A549 treated with DMSO at 1 μM for 4 hours (cell line): Measurements from ENCODE around the gene FNBP1. TPM values are rescaled to one million over a fixed set of nuclear protein-coding genes. Genes with fewer than 3 reads are reported as not detected.

Source experiments
- total RNA-seq: library from RNA; stranded (reverse); fragments of 200-300 nt; extraction: Qiagen RNA extraction; gene quantifications from 5 replicates; pipeline ENCODE4 v1.2.3, GENCODE V29; 2022; ENCODE audit warnings: low read depth

The FNBP1 gene
- total RNA-seq: 14.6 to 19.3 TPM (median 16.6 TPM) in 5 replicates

GRCh38 chr9:130042885-130043653 is at the start of gene FNBP1:
TSS of gene FNBP1 (minus strand) at chr9:130043189. CDS start at chr9:130042975, 214 bp downstream.

GRCh38 chr9:130053504-130054324 is 10.7 kb upstream of the FNBP1 start, which contains the start of gene GPR107:
TSS of gene GPR107 (plus strand) at chr9:130053906. CDS start at chr9:130053933, 27 bp downstream.

Other genes with a start within 250 kb of the FNBP1 start
- 21.3 to 26.1 TPM (median 24.7 TPM) in 5 replicates for gene TOR1B, start 240.0 kb downstream of the FNBP1 start, total RNA-seq
- 57.3 to 66.4 TPM (median 65.0 TPM) in 5 replicates for gene TOR1A, start 219.1 kb downstream of the FNBP1 start, total RNA-seq
- 47.8 to 58.0 TPM (median 52.0 TPM) in 5 replicates for gene C9orf78, start 207.9 kb downstream of the FNBP1 start, total RNA-seq
- gene USP20, start 207.7 kb downstream of the FNBP1 start, total RNA-seq: 5.3 to 6.3 TPM (median 5.6 TPM) in 5 replicates
- gene GPR107, start 10.7 kb upstream of the FNBP1 start, total RNA-seq: 26.5 to 31.4 TPM (median 30.6 TPM) in 5 replicates
- gene NCS1, start 129.2 kb upstream of the FNBP1 start, total RNA-seq: 39.3 to 60.2 TPM (median 51.1 TPM) in 5 replicates
- gene HMCN2, start 222.6 kb upstream of the FNBP1 start, total RNA-seq: 0.03 to 0.17 TPM (median 0.09 TPM) in 3 of 5 replicates, not detected in the others